Islet precursor cell (in vitro differentiated cells): ENCODE results near the gene MS4A18.
A peak's percentile ranks its signal among the peaks of the same experiment; 100 is the strongest.
"Not testable (repeated sequence)": the region's sequence is repeated elsewhere in the genome, so short reads cannot be mapped to it uniquely, and the experiment has no call there.

Experiments
- DNase-seq: peaks from one replicate; pipeline ENCODE4 v3.0.0-alpha.2; 2018

Gene MS4A18

DNA sequence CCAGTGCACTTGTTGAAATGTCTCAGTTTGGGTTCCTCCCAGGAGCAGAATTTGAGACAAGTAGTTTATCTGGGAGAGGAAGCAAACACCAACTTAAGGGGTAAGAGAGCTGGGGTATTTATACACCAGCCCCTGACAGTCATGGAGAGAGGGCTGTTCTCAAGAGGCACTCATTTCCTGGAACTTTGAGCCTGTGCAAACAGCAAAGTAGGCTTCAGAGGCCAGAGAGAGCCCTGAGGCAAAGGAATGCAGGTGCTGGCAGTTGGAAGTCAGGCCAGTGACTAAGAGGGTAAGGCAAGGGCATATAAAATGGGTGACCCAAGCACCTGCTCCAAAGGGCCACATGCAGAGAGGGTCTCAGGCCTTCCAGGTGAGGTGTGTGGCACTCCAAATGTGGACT is 16.1 kb downstream of the MS4A18 start:
- DNase-seq, result peak; percentile 65

DNA sequence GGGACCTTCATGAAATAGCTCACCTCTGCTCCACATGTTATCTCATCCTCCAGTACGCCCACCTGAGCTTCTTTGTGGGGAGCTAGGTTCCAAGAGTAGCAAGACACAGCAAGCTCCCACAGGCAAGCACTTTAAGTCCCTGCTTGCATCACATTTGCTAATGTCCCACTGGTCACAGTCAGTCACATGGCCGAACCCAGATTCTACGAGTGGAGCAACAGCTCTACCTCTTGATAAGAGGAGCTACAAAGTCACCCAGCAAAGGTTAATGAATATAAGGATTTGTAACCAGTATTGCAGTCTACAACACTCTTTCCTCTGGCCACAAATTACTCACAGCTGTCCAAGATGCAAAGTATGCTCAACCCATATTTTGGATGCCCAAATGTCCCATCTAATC is 16.9 kb downstream of the MS4A18 start:
- DNase-seq, result no peak

DNA sequence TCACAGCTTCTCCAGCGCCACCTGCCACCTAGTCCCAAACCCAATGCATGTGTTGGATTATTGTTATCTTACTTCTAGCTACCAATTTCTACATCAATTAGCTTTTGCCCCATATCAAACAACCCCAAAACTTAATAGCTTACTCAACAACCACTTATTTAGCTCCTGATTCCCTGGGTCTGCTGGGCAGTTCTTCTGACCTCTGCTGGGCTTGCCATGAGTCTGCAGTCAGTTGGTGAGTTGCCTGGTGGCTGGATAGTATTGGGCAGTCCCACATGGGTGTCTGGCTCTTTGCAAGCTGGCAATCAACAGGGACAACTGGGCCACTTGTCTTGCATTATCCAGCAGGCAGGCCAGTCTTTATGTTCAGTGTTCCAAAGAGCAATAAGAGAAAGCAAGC is 18.5 kb downstream of the MS4A18 start:
- DNase-seq, result no peak

DNA sequence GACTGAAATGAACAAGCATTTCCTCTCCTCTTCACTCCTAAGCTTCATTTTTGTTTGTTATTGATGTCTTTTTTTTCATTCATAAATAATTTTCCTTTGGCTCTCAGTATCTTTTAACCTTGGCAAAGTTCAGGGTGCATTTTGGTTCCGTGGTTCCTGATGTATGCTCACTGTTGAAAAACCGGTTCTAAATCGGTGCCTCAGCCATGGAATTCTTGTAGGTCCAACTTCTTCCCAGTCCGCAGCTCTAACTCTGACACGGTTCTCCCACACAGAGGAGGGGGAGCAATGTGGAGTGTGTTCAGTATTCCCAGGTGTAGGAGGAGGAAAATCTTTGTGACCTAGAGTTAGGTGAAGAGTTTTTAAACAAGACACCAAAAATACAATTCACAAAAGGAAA is 19.6 kb downstream of the MS4A18 start:
- no peak for DNase-seq

DNA sequence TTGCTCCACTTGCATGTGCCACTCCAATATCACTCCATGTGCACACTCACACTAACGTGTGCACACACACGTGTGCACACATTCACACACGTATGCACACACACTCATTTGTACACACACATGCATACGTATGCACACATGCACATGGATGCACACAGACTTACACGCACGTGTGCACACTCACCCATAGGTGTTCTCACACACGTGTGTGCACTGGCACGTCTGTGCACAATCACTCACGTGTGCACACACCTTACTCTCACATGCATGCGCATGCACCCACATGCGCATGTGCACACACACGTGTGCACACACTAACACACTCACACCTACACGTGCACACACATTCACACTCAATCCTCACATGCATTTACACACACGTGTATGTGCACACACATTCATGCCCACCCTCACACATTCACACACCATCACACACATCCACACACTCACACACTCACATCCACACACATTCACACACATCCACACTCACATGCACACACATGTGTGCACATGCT is 22.9 kb downstream of the MS4A18 start:
- no peak for DNase-seq

DNA sequence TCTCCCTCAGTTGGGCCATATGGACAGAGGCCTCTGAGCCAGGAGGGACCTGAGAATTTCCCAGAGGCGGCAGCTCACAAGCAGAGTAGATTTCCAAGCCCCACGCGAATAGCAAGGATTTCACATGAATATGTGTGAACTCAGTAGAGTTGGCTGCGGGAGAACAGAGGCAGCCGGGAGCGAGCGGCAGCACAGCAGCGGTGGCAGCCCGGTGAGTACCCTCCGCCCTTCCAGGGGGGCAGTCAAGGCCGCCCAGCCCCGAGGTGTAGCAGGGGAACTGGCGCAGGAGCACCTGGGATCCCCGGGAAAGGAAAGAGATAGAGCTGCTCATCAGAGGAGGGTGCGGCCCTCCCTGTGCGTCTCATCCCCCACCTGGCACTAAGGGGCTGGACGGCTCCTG is 23.7 kb downstream of the MS4A18 start:
- DNase-seq, result no peak

DNA sequence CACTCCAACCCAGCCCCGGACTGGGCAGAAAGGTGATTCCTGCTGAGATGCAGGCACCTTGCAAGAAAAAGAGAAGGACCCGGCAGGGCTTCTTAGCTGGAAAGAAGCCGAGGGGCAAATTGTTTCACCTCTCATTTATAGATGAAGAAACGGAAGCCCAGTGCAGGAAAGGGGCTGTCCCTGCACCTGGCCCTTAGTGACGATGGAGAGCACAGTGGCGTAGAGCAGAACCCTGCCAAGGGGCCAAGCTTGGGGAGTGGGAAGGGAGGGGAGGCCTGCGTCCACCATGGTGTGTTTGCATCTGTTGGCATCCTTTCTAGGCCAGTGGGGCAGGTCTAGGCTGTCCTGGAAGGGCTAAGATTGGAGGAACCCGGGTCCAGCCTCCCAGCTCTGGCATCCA is 24.3 kb downstream of the MS4A18 start:
- no peak for DNase-seq

DNA sequence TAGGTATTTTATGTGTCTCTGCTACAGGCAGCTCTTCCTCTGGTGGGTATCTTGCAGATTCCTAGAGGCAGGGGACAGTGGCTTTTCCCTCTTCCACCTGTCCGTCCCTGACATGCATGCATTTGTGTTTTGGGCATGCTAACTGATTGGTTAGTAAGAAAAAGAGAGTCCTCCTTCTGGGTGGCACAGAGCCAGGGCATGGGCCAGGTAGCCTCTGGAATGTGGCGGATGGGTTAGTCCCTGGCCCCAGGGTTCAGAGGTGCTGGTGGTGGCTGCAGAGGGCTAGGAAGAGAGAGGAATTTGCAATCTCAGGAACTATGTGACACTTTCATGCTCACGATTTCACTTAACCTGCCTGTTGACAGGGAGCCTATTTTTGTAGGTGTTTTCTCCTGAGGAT is 26.4 kb downstream of the MS4A18 start:
- no peak for DNase-seq

DNA sequence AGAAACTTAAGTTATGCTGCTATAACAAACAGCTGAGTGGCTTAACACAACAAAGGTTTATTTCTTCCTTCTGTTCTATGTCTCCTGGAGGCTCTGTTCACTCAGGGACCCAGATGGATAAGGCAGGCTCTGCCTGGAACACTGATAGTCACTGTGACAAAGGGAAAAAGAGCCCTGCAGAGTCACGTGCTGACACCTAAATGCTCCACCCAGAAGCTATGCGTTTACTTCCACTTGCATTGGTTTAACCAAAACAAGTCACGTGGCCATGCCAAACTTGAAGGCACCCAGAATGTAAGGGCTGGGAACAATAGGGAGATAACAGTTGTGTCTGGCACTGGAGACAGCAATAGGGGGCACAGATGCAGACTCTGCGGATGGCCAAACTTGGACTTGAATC is 28.8 kb downstream of the MS4A18 start:
- no peak for DNase-seq

DNA sequence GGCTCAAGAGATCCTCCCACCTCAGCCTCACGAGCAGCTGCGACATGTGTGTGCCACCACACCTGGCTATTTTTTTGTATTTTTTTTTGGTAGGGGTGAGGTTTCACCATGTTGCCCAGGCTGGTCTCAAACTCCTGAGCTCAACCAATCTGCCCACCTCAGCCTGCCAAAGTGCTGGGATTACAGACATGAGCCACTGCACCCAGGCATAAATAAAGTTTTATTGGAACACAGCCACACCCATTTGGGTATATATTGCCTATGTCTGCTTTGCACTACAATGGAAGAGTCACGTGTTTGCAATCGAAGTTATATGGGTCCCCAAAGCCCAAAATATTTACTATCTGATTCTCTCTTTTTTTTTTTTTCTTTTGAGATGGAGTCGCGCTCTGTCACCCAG is 30.4 kb downstream of the MS4A18 start:
- no peak for DNase-seq

DNA sequence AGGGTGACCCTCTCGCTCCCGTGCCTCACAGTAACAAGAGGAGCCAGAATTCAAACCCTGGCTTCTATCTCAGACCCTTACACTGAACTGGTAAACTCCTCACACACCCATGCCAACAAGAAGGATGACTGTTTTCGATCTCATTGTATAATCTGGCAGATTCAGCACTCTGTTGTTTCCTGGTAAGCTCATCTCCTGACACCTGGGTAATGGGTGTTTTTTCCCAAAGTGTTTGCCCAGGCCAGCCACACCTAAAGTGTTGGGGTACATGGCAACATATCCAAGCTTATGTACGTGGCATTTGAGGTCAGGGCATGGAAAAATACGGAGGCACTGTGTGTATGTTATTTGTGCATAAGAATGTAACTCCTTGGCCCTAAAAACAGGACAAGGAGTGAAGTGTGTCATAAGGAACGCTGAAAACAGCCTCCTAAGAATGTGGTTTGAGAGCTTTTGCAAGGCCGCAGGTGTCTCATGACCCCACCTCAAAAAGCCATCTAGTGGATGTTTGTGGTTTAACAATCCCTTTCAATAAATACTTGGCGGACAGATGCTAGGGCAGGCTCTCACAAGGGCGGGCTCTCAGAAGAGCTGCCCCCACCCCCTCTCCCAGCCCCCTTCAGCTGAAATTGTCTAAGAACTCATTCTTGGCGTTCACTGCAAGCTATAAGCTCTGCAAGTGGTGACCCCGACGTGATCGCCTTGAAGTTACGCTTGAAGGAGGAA is 31.9 kb downstream of the MS4A18 start, which contains the start of gene MS4A15:
MS4A15 (plus strand) TSS at position 561 of the 726 bp plus-strand sequence. CDS start 6,867 bp downstream, outside the sequence.
- DNase-seq, result peak; percentile 70

DNA sequence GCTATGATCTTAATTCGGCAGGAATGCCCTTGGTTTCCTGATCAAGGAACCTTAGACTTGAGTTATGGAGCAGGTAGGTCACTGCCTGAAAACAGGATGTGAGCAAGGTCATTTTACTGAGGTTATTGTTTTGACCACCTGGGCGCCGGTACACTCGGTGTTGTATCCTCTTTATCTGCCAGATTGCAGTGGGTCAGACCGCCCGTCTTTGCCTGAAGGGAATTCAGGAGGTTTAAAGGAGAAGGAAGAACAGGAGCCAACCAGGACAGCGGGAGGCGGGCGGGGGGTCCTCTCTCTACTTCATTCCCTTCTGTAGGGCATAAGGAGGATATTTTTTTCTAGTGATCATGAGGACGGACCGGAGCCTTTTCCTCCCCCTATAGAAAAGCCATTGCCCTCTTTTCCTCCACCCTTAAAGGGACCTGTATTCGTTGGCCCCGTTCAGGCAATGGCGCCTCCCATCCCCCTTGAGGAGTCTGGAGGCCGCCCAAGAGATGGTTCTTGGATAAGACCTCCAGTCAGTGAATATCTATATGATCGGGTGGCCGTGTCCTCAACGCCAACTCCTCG is 32.8 kb downstream of the MS4A18 start:
- no peak for DNase-seq

DNA sequence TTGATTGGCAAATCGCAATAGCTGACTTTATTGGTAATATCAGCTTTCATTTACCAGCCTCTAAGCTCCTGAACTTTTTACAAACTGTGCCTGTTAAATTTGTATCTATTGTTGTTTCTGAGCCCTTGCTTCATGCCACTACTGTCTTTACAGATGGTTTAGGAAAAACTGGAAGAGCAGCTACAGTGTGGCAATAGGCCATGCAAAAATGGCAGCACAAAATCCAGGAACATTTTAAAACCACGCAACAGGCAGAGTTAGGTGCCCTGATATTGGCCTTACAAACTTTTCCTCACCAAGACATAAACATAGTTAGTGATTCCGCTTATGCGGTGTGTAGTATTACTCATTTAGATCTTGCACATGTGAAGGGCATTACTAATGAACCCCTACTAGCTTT is 34.2 kb downstream of the MS4A18 start:
- not testable (repeated sequence) for DNase-seq

DNA sequence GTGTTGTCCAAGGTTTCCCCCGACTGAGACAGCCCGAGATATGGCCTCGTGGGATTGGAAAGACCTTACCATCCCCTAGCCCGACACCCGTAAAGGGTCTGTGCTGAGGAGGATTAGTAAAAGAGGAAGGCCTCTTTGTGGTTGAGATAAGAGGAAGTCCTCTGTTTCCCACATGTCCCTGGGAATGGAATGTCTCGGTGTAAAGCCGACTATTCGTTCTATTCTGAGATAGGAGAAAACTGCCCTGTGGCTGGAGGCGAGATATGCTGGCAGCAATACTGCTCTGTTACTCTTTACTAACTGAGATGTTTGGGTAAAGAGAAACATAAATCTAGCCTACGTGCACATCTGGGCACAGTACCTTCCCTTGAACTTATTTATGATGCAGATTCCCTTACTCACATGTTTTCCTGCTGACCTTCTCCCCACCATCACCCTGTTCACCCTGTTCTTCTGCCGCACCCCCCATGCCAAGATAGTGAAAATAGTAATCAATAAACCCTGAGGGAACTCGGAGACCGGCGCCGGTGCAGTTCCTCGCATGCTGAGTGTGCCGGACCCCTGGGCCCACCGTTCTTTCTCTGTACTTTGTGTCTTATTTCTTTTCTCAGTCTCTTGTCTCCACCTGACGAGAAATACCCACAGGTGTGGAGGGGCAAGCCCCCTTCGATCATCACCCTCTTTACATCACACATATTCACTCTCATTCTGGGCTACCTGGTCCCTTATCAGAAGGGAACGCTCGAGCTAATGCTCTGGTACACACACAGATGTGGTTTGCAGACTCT is 35.1 kb downstream of the MS4A18 start:
- not testable (repeated sequence) for DNase-seq

DNA sequence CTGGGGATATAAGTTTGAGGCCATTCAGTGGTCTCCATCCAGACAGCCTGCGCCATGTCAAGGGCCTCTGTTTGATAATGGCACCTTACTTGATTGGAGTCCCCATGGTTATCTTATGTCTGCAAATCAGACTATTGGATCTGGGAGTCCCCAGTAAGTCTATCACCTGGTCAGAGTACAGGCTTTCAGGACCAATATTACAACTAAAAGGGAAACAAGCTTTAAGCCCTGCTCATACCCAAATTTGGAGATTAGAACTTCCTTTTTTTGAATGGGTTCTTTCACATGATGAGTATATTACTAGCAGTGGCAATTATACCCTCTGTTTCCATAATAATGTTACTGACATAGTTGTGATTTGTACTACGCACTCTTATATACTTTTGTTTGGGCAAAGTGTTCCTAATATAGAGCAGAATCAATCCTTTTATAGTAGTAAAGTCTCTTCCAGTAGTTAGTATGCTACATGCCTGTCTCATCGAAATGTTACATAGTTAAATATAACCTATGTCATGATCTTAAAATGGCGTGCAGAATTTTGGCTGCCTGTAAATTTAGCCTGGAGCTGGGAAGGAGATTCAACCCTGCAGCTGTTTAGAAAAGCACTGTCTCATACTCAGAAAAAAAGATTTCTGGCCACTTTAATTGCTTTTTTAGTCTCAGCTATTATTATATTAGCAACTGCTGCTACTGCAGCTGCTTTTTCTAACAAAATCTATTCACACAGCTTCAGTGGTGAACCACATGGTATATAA is 37.1 kb downstream of the MS4A18 start:
- DNase-seq, result no peak

DNA sequence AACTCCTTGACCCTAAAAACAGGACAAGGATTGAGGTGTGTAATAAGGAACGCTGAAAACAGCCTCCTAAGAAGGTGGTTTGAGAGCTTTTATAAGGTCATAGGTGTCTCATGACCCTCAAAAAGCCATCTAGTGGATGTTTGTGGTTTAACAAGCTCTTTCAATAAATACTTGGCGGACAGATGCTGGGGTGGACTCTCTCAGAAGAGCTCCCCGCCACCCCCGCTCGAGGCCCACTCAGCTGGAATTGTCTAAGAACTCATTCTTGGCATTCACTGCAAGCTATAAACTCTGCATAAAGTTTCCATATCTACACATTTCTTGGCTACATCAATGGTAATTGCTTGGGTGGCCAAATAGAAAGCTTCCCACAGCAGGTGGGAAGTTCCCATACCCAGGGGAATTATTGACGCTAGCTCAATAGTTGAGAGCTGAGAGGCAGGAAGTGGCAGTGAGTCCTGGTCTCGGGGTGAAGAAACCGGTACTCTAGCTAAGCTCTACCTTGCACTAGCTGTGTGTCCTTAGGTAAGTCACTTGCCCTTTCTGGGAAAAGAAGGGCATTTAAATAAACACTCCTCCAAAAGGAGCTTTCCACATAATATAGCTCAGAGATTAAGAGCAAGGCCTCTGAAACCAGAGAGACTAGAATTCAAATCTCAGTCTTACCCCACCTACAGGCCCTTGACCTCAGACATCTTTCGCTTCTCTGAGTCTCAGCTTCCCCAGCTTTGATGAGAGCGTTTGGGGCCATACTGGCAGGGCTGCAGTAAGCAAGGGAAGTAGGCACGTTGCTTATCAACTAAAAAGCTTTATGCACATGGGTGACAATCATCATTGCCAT is 38.6 kb downstream of the MS4A18 start:
- no peak for DNase-seq

DNA sequence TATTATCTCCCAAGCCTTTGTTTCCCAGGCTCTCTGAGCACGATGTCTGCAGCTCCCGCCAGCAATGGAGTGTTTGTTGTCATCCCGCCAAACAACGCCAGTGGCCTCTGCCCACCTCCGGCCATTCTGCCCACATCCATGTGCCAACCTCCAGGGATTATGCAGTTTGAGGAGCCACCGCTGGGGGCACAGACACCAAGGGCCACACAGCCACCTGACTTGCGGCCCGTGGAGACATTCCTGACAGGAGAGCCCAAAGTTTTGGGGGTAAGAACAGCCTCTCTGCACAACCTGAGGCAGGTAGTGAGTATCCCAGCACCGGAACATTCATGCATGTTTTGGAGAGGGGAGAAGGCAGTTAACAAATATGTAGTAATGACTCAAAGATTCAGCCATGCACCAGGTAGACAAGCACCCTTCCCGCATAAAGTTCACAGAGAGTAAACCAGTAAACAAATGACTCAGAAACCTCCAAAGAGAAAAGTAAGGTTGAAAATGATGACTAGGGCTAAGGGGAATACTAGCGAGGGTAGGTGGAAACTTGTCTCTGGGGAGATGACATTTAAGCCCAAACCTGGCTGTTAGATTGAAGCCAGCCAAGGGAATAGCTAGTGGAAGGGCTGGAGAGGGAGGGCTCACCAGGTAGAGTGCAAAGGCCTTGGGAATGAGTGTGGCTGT is 39.3 kb downstream of the MS4A18 start:
- DNase-seq, result no peak

DNA sequence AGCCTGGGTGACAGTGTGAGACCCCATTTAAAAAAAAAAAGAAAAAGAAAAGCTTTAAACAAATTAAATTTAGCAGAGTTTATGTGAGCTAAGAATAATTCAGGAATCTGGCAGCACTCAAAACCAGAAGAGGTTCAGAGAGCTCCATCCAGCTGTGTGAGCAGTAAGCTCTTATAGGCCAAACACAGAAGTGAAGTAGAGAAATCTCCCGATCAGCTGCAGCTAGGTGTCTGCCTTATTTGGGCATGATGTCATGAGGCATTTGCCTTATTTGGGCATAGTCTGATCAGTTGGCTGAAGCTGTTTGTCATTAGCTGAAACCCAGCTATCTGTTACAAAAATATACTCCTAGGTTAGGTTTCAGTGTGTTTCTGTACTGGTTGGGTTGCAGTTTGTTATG is 40.4 kb downstream of the MS4A18 start:
- DNase-seq, result no peak

DNA sequence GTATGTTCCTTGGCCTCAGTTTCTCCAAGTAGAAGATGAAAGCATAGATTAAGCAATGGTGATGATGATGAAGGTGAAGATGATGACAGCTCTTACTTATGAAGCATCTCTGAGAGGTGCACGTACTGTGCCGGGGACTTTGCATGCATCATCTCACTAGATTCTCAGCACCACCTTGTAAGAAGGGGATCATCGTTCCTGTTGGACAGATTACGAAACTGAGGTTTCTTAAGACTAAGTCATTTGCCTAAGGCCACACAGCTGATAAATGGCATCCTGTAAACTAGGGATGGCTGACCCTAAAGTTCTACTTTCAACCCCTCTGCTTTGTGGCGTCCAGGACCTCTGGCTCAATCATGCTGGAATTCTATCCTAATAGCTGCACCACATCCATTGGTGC is 40.8 kb downstream of the MS4A18 start:
- DNase-seq, result no peak

DNA sequence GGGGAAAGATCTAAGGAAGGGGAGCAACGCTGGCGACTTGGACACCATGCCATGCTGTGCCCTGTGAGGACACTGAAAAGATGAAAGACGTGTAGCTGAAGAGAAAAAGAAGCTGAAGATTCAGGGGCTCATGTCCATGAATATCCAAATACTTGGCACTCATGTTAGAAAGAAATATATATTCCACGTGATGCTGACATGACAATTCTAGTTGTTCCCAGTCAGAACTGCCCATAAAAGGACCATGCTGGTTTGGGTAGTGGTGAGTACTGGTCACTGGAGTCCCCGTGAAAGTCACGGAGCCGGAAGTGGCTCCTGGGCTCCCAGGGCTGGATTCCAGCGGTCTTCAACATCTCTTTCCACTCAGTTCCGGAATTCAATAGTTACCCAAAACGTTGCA is 42.0 kb downstream of the MS4A18 start:
- no peak for DNase-seq

DNA sequence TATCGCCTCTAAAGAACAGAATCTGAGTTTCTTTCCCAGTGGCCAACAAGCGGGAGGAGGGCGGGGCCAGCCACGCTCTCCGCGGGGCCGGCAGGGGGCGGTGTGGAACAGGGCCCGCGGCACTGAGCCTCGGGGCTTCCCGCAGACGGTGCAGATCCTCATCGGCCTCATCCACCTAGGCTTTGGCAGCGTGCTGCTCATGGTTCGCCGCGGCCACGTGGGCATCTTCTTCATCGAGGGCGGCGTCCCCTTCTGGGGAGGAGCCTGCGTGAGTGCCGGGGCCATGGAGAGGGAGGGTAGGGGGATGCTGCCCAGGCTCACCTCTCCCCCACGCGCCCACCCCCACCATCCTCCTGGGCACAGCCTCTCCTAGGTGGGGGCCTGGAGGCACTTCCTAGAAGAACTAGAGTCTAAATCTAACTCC is 42.9 kb downstream of the MS4A18 start:
- DNase-seq, result no peak

DNA sequence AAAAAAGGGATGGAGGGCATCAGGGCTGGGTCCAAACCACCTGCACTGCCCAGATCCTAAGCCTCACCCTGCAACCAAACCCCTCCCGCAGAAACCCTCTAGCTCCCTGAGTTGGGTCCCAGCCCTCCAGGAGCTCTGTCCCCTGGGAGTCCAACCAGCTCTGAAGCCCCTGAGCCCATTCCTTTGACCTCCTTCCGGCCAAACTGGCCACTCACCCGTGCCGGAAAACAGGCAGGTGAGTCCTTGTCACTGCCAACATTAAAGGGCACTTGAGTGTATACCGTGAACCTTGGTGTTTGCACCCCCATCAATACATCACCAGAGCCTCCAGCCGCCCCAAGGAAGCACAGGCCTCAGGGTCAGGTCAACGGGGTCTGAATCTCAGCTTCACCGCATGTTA is 43.7 kb downstream of the MS4A18 start:
- DNase-seq, result no peak
